ENCODE data around the gene SASH1. TPM values are rescaled to one million over a fixed set of nuclear protein-coding genes. Genes with fewer than 3 reads are reported as not detected.

SASH1 gene
- total RNA-seq, 2 donors from 2014 or later, result 77.0 to 82.3 TPM

DNA sequence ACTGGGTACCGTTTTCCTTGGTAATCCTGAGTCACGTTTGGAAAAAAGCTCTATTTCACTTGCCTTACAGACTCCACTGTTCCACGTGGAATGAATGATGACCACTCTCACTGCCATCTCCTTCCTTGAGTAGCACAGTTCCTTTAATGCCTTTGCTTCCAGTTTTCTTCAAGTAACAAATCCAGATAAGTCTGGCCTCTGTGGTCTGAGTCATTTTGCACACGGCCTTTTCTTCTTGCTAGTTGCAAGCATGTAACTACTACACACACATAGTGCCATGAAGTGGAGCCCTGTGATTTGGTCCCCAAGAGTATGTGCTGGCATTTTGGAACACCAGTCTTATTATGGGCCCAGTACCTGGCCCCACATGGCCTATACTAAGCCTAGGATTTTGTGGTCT is 182.8 kb downstream of the SASH1 start:
- ATAC-seq (ENCODE audit: insufficient number of reproducible peaks, low FRiP score, low read depth), result peak; percentile 60
- H3K36me3 ChIP-seq, result peaks cover 5% of the 10 kb centered on the region

GRCh38 chr6:148526145-148526544 is 183.5 kb downstream of the SASH1 start:
- TF ChIP-seq CTCF (IDR thresholded peaks at IDR 0.05), result no peak
- no peaks in the 10 kb centered on the region for H3K27me3 ChIP-seq (replicated peaks; ENCODE audit: insufficient read depth)
- H3K4me1 ChIP-seq (ENCODE audit: control insufficient read depth in 1 of 2, low read depth in 2 of 2), result peaks cover 17 to 69% of the 10 kb centered on the region in 2 donors
- ATAC-seq (ENCODE audit: insufficient number of reproducible peaks, low FRiP score, low read depth), result no peak
- no peaks in the 10 kb centered on the region for H3K9me3 ChIP-seq
- peaks cover 4% of the 10 kb centered on the region for H3K36me3 ChIP-seq
- peak overlapping the region; percentile 80 to 85 for H3K27ac ChIP-seq
- no peak for DNase-seq (ENCODE audit: low spot score)
- no peak overlapping the region for H3K4me3 ChIP-seq

More for the DNA sequence above, 182.8 kb downstream of the SASH1 start:
- Histone ChIP-seq H3K4me1 (ENCODE audit: control insufficient read depth in 1 of 2, low read depth in 2 of 2) (peaks cover 19 to 69% of the 10 kb centered on the region in 2 donors), H3K4me3 (peak overlapping the region; percentile 63), H3K27ac (peak overlapping the region; percentile 80 to 85), H3K9me3 (no peaks in the 10 kb centered on the region), H3K27me3 (replicated peaks; ENCODE audit: insufficient read depth) (no peaks in the 10 kb centered on the region)
- TF ChIP-seq CTCF (IDR thresholded peaks at IDR 0.05), result no peak
- no peak for DNase-seq (ENCODE audit: low spot score)

DNA sequence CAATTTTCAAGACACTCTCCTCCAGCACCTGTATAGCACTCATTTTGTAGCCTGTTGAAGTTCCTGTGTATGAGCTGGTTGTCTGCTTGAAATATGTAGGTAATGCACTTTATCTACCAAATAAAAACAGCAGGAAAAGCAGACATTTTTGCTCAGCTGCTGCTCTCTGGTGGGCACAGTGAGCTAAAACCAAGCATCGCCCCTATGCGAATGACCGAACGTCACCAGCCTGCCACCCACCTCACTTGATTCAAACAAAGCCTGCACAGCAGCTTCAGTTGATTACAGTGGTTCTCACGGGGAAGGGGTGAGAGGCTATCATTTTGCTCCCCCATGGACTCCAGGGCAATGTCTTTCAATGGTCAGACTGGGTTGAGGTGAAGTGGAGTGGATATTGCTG is 185.7 kb downstream of the SASH1 start:
- H3K27ac ChIP-seq, result peak overlapping the region; percentile 10 to 85
- peaks cover 12 to 57% of the 10 kb centered on the region in 2 donors for H3K4me1 ChIP-seq (ENCODE audit: control insufficient read depth in 1 of 2, low read depth in 2 of 2)
- DNase-seq (ENCODE audit: low spot score), result no peak
- no peak overlapping the region for H3K4me3 ChIP-seq
- peak; percentile 29 for TF ChIP-seq CTCF (IDR thresholded peaks at IDR 0.05)
- no peaks in the 10 kb centered on the region for H3K9me3 ChIP-seq
- peaks cover 15% of the 10 kb centered on the region for H3K36me3 ChIP-seq
- ATAC-seq (ENCODE audit: insufficient number of reproducible peaks, low FRiP score, low read depth), result no peak
- no peaks in the 10 kb centered on the region for H3K27me3 ChIP-seq (replicated peaks; ENCODE audit: insufficient read depth)

GRCh38 chr6:148529010-148529409 is 186.4 kb downstream of the SASH1 start:
- no peaks in the 10 kb centered on the region for H3K27me3 ChIP-seq (replicated peaks; ENCODE audit: insufficient read depth)
- no peak overlapping the region for H3K4me3 ChIP-seq
- no peak for DNase-seq (ENCODE audit: low spot score)
- no peak for ATAC-seq (ENCODE audit: insufficient number of reproducible peaks, low FRiP score, low read depth)
- H3K27ac ChIP-seq, result peak overlapping the region; percentile 72 to 81
- TF ChIP-seq CTCF (IDR thresholded peaks at IDR 0.05), result no peak
- peaks cover 21% of the 10 kb centered on the region for H3K36me3 ChIP-seq
- H3K9me3 ChIP-seq, result no peaks in the 10 kb centered on the region
- H3K4me1 ChIP-seq (ENCODE audit: control insufficient read depth in 1 of 2, low read depth in 2 of 2), result peaks cover 12 to 53% of the 10 kb centered on the region in 2 donors

DNA sequence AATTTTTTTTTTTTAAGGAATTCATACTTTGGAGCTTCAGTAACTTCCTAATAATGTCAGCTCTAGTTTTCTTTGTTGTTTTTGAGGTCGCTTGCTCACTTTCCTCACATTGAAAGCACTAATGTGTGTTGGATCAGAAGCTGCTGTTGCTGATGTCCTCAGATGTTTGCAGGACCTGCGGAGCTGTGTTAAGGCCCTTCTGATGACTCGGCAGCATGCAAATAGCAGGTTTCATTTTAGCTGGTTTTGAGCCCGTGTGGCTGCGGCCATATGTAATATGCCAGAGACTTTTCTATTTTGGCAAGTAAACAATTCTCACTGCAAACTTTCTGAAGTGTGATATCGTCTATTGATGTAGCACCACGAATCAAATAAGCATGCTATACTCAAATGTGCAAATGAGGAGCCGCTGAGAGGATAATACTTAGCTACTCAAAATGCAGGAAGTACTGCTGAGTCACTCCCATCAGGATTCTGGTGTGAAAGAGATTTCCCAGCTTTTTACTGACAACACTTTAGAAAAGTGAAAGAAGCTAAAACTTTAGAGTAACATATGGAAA is 187.8 kb downstream of the SASH1 start:
- TF ChIP-seq CTCF (IDR thresholded peaks at IDR 0.05), result no peak
- peak overlapping the region; percentile 72 to 81 for H3K27ac ChIP-seq
- H3K36me3 ChIP-seq, result peaks cover 35% of the 10 kb centered on the region
- H3K4me1 ChIP-seq (ENCODE audit: control insufficient read depth in 1 of 2, low read depth in 2 of 2), result peaks cover 12 to 41% of the 10 kb centered on the region in 2 donors
- ATAC-seq (ENCODE audit: insufficient number of reproducible peaks, low FRiP score, low read depth) (peak; percentile 48), DNase-seq (ENCODE audit: low spot score) (no peak)
- H3K9me3 ChIP-seq, result no peaks in the 10 kb centered on the region
- peak overlapping the region; percentile 70 for H3K4me3 ChIP-seq
- no peaks in the 10 kb centered on the region for H3K27me3 ChIP-seq (replicated peaks; ENCODE audit: insufficient read depth)

Measured in thoracic aorta (tissue), 2 donors.